ENCODE measurements around the gene GP1BB.
"Not testable (repeated sequence)": the region's sequence is repeated elsewhere in the genome, so short reads cannot be mapped to it uniquely, and the experiment has no call there.

The GP1BB gene

GRCh38 chr22:19724927-19725661 is 1.8 kb downstream of the GP1BB start:
- TF ChIP-seq ARNT (IDR thresholded peaks at IDR 0.05), result no peak
- TF ChIP-seq NFRKB (IDR thresholded peaks at IDR 0.05), result no peak
- TF ChIP-seq L3MBTL2 (conservative IDR thresholded peaks at IDR 0.05), result no peak
- no peak for TF ChIP-seq SP1 (IDR thresholded peaks at IDR 0.05)
- no peak for TF ChIP-seq HDGF (IDR thresholded peaks at IDR 0.05; ENCODE audit: borderline replicate concordance)
- TF ChIP-seq CTBP1 (IDR thresholded peaks at IDR 0.05; ENCODE audit: borderline replicate concordance), result no peak
- TF ChIP-seq FOXA1 (IDR thresholded peaks at IDR 0.05), result no peak
- TF ChIP-seq FOXM1 (IDR thresholded peaks at IDR 0.05; ENCODE audit: borderline replicate concordance), result no peak
- no peak for TF ChIP-seq ELF4 (IDR thresholded peaks at IDR 0.05)
- TF ChIP-seq FOXK2 (IDR thresholded peaks at IDR 0.05), result no peak
- no peak for TF ChIP-seq SUZ12 (IDR thresholded peaks at IDR 0.05)
- no peak for TF ChIP-seq TARDBP (IDR thresholded peaks at IDR 0.05)
- TF ChIP-seq BHLHE40 (IDR thresholded peaks at IDR 0.05; ENCODE audit: borderline replicate concordance), result no peak
- no peak for TF ChIP-seq ZNF384 (IDR thresholded peaks at IDR 0.05)
- TF ChIP-seq PKNOX1 (IDR thresholded peaks at IDR 0.05), result no peak
- no peak for TF ChIP-seq LEF1 (IDR thresholded peaks at IDR 0.05; ENCODE audit: borderline replicate concordance)
- DNase-seq (ENCODE audit: extremely low spot score), result no peak
- CTCF ChIA-PET, result no interaction called here
- POLR2A ChIA-PET, result no interaction called here

GRCh38 chr22:19726064-19726788 is 2.9 kb downstream of the GP1BB start:
- POLR2A ChIA-PET, result not testable (repeated sequence)

GRCh38 chr22:19727310-19728150 is 4.2 kb downstream of the GP1BB start:
- ChIA-PET CTCF (no interaction called here), POLR2A (no interaction called here)
- TF ChIP-seq TARDBP (IDR thresholded peaks at IDR 0.05), result no peak
- TF ChIP-seq ZNF384 (IDR thresholded peaks at IDR 0.05), result no peak
- TF ChIP-seq HDGF (IDR thresholded peaks at IDR 0.05; ENCODE audit: borderline replicate concordance), result no peak
- TF ChIP-seq PKNOX1 (IDR thresholded peaks at IDR 0.05), result no peak
- TF ChIP-seq SP1 (IDR thresholded peaks at IDR 0.05), result no peak
- no peak for TF ChIP-seq FOXK2 (IDR thresholded peaks at IDR 0.05)
- TF ChIP-seq FOXA1 (IDR thresholded peaks at IDR 0.05), result no peak
- TF ChIP-seq BHLHE40 (IDR thresholded peaks at IDR 0.05; ENCODE audit: borderline replicate concordance), result no peak
- no peak for TF ChIP-seq ARNT (IDR thresholded peaks at IDR 0.05)
- TF ChIP-seq NFRKB (IDR thresholded peaks at IDR 0.05), result no peak
- no peak for TF ChIP-seq FOXM1 (IDR thresholded peaks at IDR 0.05; ENCODE audit: borderline replicate concordance)
- TF ChIP-seq LEF1 (IDR thresholded peaks at IDR 0.05; ENCODE audit: borderline replicate concordance), result no peak
- no peak for TF ChIP-seq SUZ12 (IDR thresholded peaks at IDR 0.05)
- DNase-seq (ENCODE audit: extremely low spot score), result no peak

More at GRCh38 chr22:19726064-19726788, 2.9 kb downstream of the GP1BB start:
- CTCF ChIA-PET; DNase-seq (ENCODE audit: extremely low spot score): not testable (repeated sequence)

- CTCF ChIA-PET, result no interaction called here
- TF ChIP-seq TARDBP (IDR thresholded peaks at IDR 0.05), result no peak
- TF ChIP-seq BHLHE40 (IDR thresholded peaks at IDR 0.05; ENCODE audit: borderline replicate concordance), result no peak
- no peak for TF ChIP-seq FOXM1 (IDR thresholded peaks at IDR 0.05; ENCODE audit: borderline replicate concordance)
- TF ChIP-seq L3MBTL2 (conservative IDR thresholded peaks at IDR 0.05), result no peak
- TF ChIP-seq HDGF (IDR thresholded peaks at IDR 0.05; ENCODE audit: borderline replicate concordance), result no peak
- no peak for TF ChIP-seq NFRKB (IDR thresholded peaks at IDR 0.05)
- POLR2A ChIA-PET, result no interaction called here
- DNase-seq (ENCODE audit: extremely low spot score), result no peak
Observed at GRCh38 chr22:19728271-19728670, 4.9 kb downstream of the GP1BB start.

GRCh38 chr22:19728836-19729235 is 5.5 kb downstream of the GP1BB start:
- POLR2A ChIA-PET, result no interaction called here
- TF ChIP-seq L3MBTL2 (conservative IDR thresholded peaks at IDR 0.05) (no peak), CTBP1 (IDR thresholded peaks at IDR 0.05; ENCODE audit: borderline replicate concordance) (no peak), NFRKB (IDR thresholded peaks at IDR 0.05) (no peak), HDGF (IDR thresholded peaks at IDR 0.05; ENCODE audit: borderline replicate concordance) (no peak), PKNOX1 (IDR thresholded peaks at IDR 0.05) (no peak), TARDBP (IDR thresholded peaks at IDR 0.05) (no peak), FOXM1 (IDR thresholded peaks at IDR 0.05; ENCODE audit: borderline replicate concordance) (no peak), ELF4 (IDR thresholded peaks at IDR 0.05) (no peak), FOXA1 (IDR thresholded peaks at IDR 0.05) (no peak), ARNT (IDR thresholded peaks at IDR 0.05) (no peak), SP1 (IDR thresholded peaks at IDR 0.05) (no peak), FOXK2 (IDR thresholded peaks at IDR 0.05) (no peak), ZNF384 (IDR thresholded peaks at IDR 0.05) (no peak), LEF1 (IDR thresholded peaks at IDR 0.05; ENCODE audit: borderline replicate concordance) (no peak), SUZ12 (IDR thresholded peaks at IDR 0.05) (no peak), BHLHE40 (IDR thresholded peaks at IDR 0.05; ENCODE audit: borderline replicate concordance) (no peak)
- CTCF ChIA-PET, result no interaction called here
- DNase-seq (ENCODE audit: extremely low spot score), result no peak

Measured in HEK293T (cell line).